Measurements from ENCODE around the gene CCDC192. TPM values are rescaled to one million over a fixed set of nuclear protein-coding genes. Genes with fewer than 3 reads are reported as not detected.

Gene CCDC192
- total RNA-seq, 3 donors from 2014 or later = 1.0 TPM; not detected in 2

DNA sequence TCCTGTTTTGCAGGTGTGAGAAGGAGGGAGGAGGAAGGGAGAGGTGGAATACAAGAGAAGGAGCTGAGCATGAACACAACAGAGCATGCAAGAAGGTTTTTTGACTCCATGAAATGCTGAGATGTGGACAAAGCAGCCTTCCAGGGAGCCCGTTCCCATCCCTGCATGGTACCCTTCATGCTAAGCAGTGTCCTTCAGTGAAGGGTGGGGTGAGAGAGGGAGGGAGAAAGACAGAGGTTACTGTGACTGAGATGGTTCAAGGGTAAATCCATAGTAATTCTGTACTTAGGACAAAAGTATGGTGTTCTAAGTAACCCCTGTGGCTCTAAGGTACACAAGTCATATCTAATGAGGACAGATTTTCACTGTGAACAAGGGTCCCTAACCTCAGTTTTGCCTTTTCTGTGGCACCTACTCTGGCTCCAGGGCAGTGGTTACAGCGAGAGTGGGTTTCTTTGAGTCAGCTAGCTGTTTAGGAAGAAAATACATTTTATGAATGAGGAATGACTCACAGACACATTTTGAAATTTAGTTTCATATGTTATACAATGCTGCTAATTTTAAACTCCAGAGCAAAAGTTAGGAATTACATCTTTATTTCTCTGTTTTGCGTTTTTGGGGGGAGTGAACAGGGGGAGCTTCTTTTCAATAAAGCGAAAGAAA, 195.5 kb downstream of the CCDC192 start:
- Histone ChIP-seq H3K36me3 (ENCODE audit: low read depth) (no peaks in the 10 kb centered on the region), H3K4me1 (ENCODE audit: low read depth) (no peaks in the 10 kb centered on the region), H3K4me3 (no peak overlapping the region), H3K9me3 (no peaks in the 10 kb centered on the region)
- intact Hi-C loops (cut with DNase I, micrococcal nuclease) = no loop called here
- DNase-seq (no peak), ATAC-seq (no peak)
- TF ChIP-seq CTCF (IDR thresholded peaks at IDR 0.05) = no peak

DNA sequence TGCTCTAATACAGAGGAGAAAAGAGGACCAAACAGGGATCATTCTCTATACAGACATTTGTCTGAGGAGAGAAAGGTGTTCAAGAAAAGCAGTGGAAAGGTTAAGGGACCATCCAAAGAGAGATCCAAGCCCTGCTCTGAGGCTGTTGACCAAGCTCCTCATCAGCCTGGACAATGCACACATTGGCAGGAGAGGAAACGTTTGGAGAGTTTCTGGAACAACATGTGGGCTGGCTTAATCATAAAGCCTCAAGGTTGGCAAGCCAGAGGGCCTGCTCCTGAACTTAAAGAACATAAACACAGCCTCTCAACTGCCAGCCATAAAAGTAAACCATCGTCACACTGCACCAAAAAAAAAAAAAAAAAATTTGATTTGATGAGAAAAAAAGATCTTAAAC, 196.0 kb downstream of the CCDC192 start:
- peak in 1 of 3 donors; percentile 27 for DNase-seq
- Histone ChIP-seq H3K4me3 (no peak overlapping the region), H3K9me3 (no peaks in the 10 kb centered on the region), H3K4me1 (ENCODE audit: low read depth) (no peaks in the 10 kb centered on the region), H3K36me3 (ENCODE audit: low read depth) (no peaks in the 10 kb centered on the region)
- intact Hi-C loops (cut with DNase I, micrococcal nuclease) = no loop called here
- no peak for TF ChIP-seq CTCF (IDR thresholded peaks at IDR 0.05)
- ATAC-seq = peak; percentile 82

GRCh38 chr5:127906562-127907204, 203.5 kb downstream of the CCDC192 start:
- H3K36me3 ChIP-seq (ENCODE audit: low read depth) = no peaks in the 10 kb centered on the region
- ATAC-seq = no peak
- no peak for DNase-seq
- H3K4me1 ChIP-seq (ENCODE audit: low read depth) = peaks cover 9% of the 10 kb centered on the region
- intact Hi-C loops (cut with DNase I, micrococcal nuclease) = no loop called here
- no peak overlapping the region for H3K4me3 ChIP-seq
- TF ChIP-seq CTCF (IDR thresholded peaks at IDR 0.05) = no peak
- H3K9me3 ChIP-seq = no peaks in the 10 kb centered on the region

- peaks cover 9% of the 10 kb centered on the region for H3K4me1 ChIP-seq (ENCODE audit: low read depth)
- H3K9me3 ChIP-seq = no peaks in the 10 kb centered on the region
- no peak overlapping the region for H3K4me3 ChIP-seq
- no peak for ATAC-seq
- intact Hi-C loops (cut with DNase I, micrococcal nuclease) = no loop called here
- no peak for DNase-seq
- no peaks in the 10 kb centered on the region for H3K36me3 ChIP-seq (ENCODE audit: low read depth)
- TF ChIP-seq CTCF (IDR thresholded peaks at IDR 0.05) = no peak
These were observed 204.7 kb downstream of the CCDC192 start for GRCh38 chr5:127907907-127908306.

GRCh38 chr5:127909066-127909465, 205.9 kb downstream of the CCDC192 start:
- no peak overlapping the region for H3K4me3 ChIP-seq
- no peaks in the 10 kb centered on the region for H3K36me3 ChIP-seq (ENCODE audit: low read depth)
- ATAC-seq (peak; percentile 77), DNase-seq (peak in 1 of 3 donors; percentile 38)
- intact Hi-C loops (cut with DNase I, micrococcal nuclease) = no loop called here
- TF ChIP-seq CTCF (IDR thresholded peaks at IDR 0.05) = no peak
- no peaks in the 10 kb centered on the region for H3K9me3 ChIP-seq
- peaks cover 9% of the 10 kb centered on the region for H3K4me1 ChIP-seq (ENCODE audit: low read depth)
